ENCODE results near the gene TREM1.

DNA sequence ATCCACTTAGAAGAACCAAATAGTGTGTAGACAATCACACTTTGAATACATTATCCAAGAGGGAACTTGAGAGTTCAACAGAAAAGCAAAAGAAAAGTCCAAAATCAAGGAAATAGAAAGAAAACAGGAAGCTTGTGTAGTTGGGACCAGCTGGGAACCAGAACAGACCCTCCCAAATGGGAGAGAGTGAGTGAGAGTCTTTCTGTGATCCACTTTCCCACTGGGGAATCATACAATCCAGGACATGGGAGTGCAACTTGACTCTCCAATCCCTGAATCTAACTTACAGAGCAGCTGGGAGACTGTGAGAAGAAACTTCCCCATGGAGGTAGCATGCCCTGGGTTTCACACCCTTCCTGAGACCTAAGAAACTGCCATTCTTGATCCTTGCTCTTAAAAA lies 31.4 kb downstream of the TREM1 start:
- TF ChIP-seq, protein P1, sequence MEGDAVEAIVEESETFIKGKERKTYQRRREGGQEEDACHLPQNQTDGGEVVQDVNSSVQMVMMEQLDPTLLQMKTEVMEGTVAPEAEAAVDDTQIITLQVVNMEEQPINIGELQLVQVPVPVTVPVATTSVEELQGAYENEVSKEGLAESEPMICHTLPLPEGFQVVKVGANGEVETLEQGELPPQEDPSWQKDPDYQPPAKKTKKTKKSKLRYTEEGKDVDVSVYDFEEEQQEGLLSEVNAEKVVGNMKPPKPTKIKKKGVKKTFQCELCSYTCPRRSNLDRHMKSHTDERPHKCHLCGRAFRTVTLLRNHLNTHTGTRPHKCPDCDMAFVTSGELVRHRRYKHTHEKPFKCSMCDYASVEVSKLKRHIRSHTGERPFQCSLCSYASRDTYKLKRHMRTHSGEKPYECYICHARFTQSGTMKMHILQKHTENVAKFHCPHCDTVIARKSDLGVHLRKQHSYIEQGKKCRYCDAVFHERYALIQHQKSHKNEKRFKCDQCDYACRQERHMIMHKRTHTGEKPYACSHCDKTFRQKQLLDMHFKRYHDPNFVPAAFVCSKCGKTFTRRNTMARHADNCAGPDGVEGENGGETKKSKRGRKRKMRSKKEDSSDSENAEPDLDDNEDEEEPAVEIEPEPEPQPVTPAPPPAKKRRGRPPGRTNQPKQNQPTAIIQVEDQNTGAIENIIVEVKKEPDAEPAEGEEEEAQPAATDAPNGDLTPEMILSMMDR (IDR thresholded peaks at IDR 0.05; ENCODE audit: insufficient read depth, low read depth, low read length) = no peak
- no peak for TF ChIP-seq EZH2 (IDR thresholded peaks at IDR 0.05; ENCODE audit: insufficient read depth, low read length)

All from astrocyte (in vitro differentiated cells and primary cell).